MV-4-11 (cell line): ENCODE results near the gene MOB2.

Experiments
- DNase-seq: peaks from one replicate; lab custom pipeline; 2025; lab: John Stamatoyannopoulos, UW

The MOB2 gene

GRCh38 chr11:1484695-1485503 is 1.7 kb downstream of the MOB2 start:
- DNase-seq = no peak

GRCh38 chr11:1484061-1484671 is 2.4 kb downstream of the MOB2 start:
- DNase-seq = no peak

- no peak for DNase-seq
Measured at GRCh38 chr11:1483445-1483961, 3.1 kb downstream of the MOB2 start.

GRCh38 chr11:1482581-1483444 is 3.8 kb downstream of the MOB2 start:
- no peak for DNase-seq

GRCh38 chr11:1481861-1482441 is 4.6 kb downstream of the MOB2 start:
- DNase-seq = no peak

- DNase-seq = no peak
Measured at GRCh38 chr11:1481483-1481825, 5.1 kb downstream of the MOB2 start.

GRCh38 chr11:1480555-1481482 is 5.8 kb downstream of the MOB2 start:
- no peak for DNase-seq

GRCh38 chr11:1480191-1480554 is 6.4 kb downstream of the MOB2 start:
- no peak for DNase-seq

GRCh38 chr11:1479678-1480118 is 6.9 kb downstream of the MOB2 start:
- no peak for DNase-seq

GRCh38 chr11:1479006-1479677 is 7.4 kb downstream of the MOB2 start:
- no peak for DNase-seq

- peak; percentile 78 for DNase-seq
Measured at GRCh38 chr11:1478544-1478943, 8.0 kb downstream of the MOB2 start.

GRCh38 chr11:1478011-1478410 is 8.6 kb downstream of the MOB2 start:
- DNase-seq = no peak

- DNase-seq = no peak
Measured at GRCh38 chr11:1476940-1477736, 9.4 kb downstream of the MOB2 start.

- no peak for DNase-seq
Measured at GRCh38 chr11:1475841-1476240, 10.7 kb downstream of the MOB2 start.

- no peak for DNase-seq
Measured at GRCh38 chr11:1473786-1474185, 12.8 kb downstream of the MOB2 start.

GRCh38 chr11:1473011-1473628 is 13.5 kb downstream of the MOB2 start:
- DNase-seq = no peak

GRCh38 chr11:1472180-1473005 is 14.2 kb downstream of the MOB2 start:
- no peak for DNase-seq

GRCh38 chr11:1471736-1472135 is 14.8 kb downstream of the MOB2 start:
- DNase-seq = no peak
